ENCODE measurements around the gene GRB2.

- no peak for TF ChIP-seq CTCF (conservative IDR thresholded peaks at IDR 0.05; ENCODE audit: low read depth in 2 of 2)
- TF ChIP-seq POLR2AphosphoS5 (IDR thresholded peaks at IDR 0.05; ENCODE audit: low read depth), result no peak
- no peak for TF ChIP-seq REST (IDR thresholded peaks at IDR 0.05; ENCODE audit: unreplicated experiment)
- no peak for TF ChIP-seq EZH2 (IDR thresholded peaks at IDR 0.05; ENCODE audit: low read depth, unreplicated experiment)
These were observed 41.4 kb downstream of the GRB2 start for GRCh38 chr17:75364078-75364477.

All from GM23338 (cell line).